HK-2 (cell line): ENCODE results near the gene C16orf89.
A peak's percentile ranks its signal among the peaks of the same experiment; 100 is the strongest.
"Not testable (repeated sequence)": the region's sequence is repeated elsewhere in the genome, so short reads cannot be mapped to it uniquely, and the experiment has no call there.

Source experiments
- DNase-seq: peaks from one replicate; pipeline ENCODE4 v3.0.0-alpha.2; 2018; ENCODE audit not compliant: unreplicated experiment

Gene C16orf89

GRCh38 chr16:5084802-5085201 is 19.0 kb upstream of the C16orf89 start:
- peak; percentile 22 for DNase-seq

GRCh38 chr16:5084099-5084731 is 18.5 kb upstream of the C16orf89 start:
- DNase-seq, result not testable (repeated sequence)

GRCh38 chr16:5083646-5084045 is 17.9 kb upstream of the C16orf89 start:
- DNase-seq, result not testable (repeated sequence)

- DNase-seq, result not testable (repeated sequence)
Measured at GRCh38 chr16:5080996-5081395, 15.2 kb upstream of the C16orf89 start.

- DNase-seq, result not testable (repeated sequence)
Measured at GRCh38 chr16:5080461-5080860, 14.7 kb upstream of the C16orf89 start.

- no peak for DNase-seq
Measured at GRCh38 chr16:5078626-5079025, 12.9 kb upstream of the C16orf89 start.

- no peak for DNase-seq
Measured at GRCh38 chr16:5077304-5077703, 11.5 kb upstream of the C16orf89 start.

- DNase-seq, result no peak
Measured at GRCh38 chr16:5075637-5076036, 9.9 kb upstream of the C16orf89 start.

GRCh38 chr16:5073771-5074170 is 8.0 kb upstream of the C16orf89 start:
- DNase-seq, result not testable (repeated sequence)

GRCh38 chr16:5073279-5073629 is 7.5 kb upstream of the C16orf89 start:
- DNase-seq, result no peak

- DNase-seq, result no peak
Measured at GRCh38 chr16:5072334-5073278, 6.8 kb upstream of the C16orf89 start.

- peak; percentile 81 for DNase-seq
Measured at GRCh38 chr16:5071681-5072333, 6.1 kb upstream of the C16orf89 start, which contains the start of gene ALG1. Gene ALG1, plus strand, starts transcription at chr16:5071843. Its CDS starts 7 bp downstream, at chr16:5071850.

GRCh38 chr16:5071341-5071680 is 5.6 kb upstream of the C16orf89 start:
- no peak for DNase-seq

GRCh38 chr16:5070431-5071186 is 4.9 kb upstream of the C16orf89 start:
- no peak for DNase-seq

GRCh38 chr16:5069854-5070253 is 4.1 kb upstream of the C16orf89 start:
- DNase-seq, result no peak

GRCh38 chr16:5069048-5069447 is 3.3 kb upstream of the C16orf89 start:
- DNase-seq, result no peak

- DNase-seq, result no peak
Measured at GRCh38 chr16:5066511-5066910, 755 bp upstream of the C16orf89 start.

GRCh38 chr16:5065326-5065725 is 430 bp downstream of the C16orf89 start:
- no peak for DNase-seq

- no peak for DNase-seq
Measured at GRCh38 chr16:5064915-5065314, 841 bp downstream of the C16orf89 start.

GRCh38 chr16:5062790-5063765 is 2.7 kb downstream of the C16orf89 start:
- no peak for DNase-seq

- no peak for DNase-seq
Measured at GRCh38 chr16:5062051-5062450, 3.7 kb downstream of the C16orf89 start.
